Activated CD8-positive, alpha-beta memory T cell treated with anti-CD3 and anti-CD28 coated beads, Interleukin-2, amount 50 U/mL, for 1 hour (primary cell): ENCODE data around the gene ISCU.
"Not testable (repeated sequence)": the region's sequence is repeated elsewhere in the genome, so short reads cannot be mapped to it uniquely, and the experiment has no call there.

ENCODE experiments used
- DNase-seq: peaks from one replicate; pipeline ENCODE4 v3.0.0-alpha.2; 2020; ENCODE audit errors: extremely low read depth

ISCU gene

GRCh38 chr12:108570743-108571608 lies 8.6 kb downstream of the ISCU start:
- no peak for DNase-seq

- DNase-seq = no peak
Observed at GRCh38 chr12:108571609-108572165, 9.3 kb downstream of the ISCU start.

GRCh38 chr12:108572166-108572790 lies 9.9 kb downstream of the ISCU start:
- DNase-seq = no peak

GRCh38 chr12:108573317-108573716 lies 10.9 kb downstream of the ISCU start:
- DNase-seq = no peak

- DNase-seq = not testable (repeated sequence)
Observed at GRCh38 chr12:108574276-108574675, 11.9 kb downstream of the ISCU start.

- DNase-seq = no peak
Observed at GRCh38 chr12:108575199-108575912, 13.0 kb downstream of the ISCU start.

- no peak for DNase-seq
Observed at GRCh38 chr12:108576660-108577234, 14.4 kb downstream of the ISCU start.

- no peak for DNase-seq
Observed at GRCh38 chr12:108577458-108577857, 15.1 kb downstream of the ISCU start.

- DNase-seq = no peak
Observed at GRCh38 chr12:108578264-108578663, 15.9 kb downstream of the ISCU start.

GRCh38 chr12:108578813-108579212 lies 16.4 kb downstream of the ISCU start:
- DNase-seq = no peak

GRCh38 chr12:108580531-108580930 lies 18.1 kb downstream of the ISCU start:
- no peak for DNase-seq

- no peak for DNase-seq
Observed at GRCh38 chr12:108581311-108582227, 19.2 kb downstream of the ISCU start.

GRCh38 chr12:108582509-108582908 lies 20.1 kb downstream of the ISCU start:
- DNase-seq = no peak

- DNase-seq = no peak
Observed at GRCh38 chr12:108582978-108583770, 20.8 kb downstream of the ISCU start.

GRCh38 chr12:108583991-108584390 lies 21.6 kb downstream of the ISCU start:
- DNase-seq = no peak

- DNase-seq = no peak
Observed at GRCh38 chr12:108584456-108585065, 22.2 kb downstream of the ISCU start.

- DNase-seq = no peak
Observed at GRCh38 chr12:108585864-108586263, 23.5 kb downstream of the ISCU start.

GRCh38 chr12:108586306-108586705 lies 23.9 kb downstream of the ISCU start:
- DNase-seq = no peak

- no peak for DNase-seq
Observed at GRCh38 chr12:108587826-108588225, 25.4 kb downstream of the ISCU start.
